ENCODE measurements around the gene XK.
"Not testable (repeated sequence)": the region's sequence is repeated elsewhere in the genome, so short reads cannot be mapped to it uniquely, and the experiment has no call there.

XK gene, protein sequence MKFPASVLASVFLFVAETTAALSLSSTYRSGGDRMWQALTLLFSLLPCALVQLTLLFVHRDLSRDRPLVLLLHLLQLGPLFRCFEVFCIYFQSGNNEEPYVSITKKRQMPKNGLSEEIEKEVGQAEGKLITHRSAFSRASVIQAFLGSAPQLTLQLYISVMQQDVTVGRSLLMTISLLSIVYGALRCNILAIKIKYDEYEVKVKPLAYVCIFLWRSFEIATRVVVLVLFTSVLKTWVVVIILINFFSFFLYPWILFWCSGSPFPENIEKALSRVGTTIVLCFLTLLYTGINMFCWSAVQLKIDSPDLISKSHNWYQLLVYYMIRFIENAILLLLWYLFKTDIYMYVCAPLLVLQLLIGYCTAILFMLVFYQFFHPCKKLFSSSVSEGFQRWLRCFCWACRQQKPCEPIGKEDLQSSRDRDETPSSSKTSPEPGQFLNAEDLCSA

DNA sequence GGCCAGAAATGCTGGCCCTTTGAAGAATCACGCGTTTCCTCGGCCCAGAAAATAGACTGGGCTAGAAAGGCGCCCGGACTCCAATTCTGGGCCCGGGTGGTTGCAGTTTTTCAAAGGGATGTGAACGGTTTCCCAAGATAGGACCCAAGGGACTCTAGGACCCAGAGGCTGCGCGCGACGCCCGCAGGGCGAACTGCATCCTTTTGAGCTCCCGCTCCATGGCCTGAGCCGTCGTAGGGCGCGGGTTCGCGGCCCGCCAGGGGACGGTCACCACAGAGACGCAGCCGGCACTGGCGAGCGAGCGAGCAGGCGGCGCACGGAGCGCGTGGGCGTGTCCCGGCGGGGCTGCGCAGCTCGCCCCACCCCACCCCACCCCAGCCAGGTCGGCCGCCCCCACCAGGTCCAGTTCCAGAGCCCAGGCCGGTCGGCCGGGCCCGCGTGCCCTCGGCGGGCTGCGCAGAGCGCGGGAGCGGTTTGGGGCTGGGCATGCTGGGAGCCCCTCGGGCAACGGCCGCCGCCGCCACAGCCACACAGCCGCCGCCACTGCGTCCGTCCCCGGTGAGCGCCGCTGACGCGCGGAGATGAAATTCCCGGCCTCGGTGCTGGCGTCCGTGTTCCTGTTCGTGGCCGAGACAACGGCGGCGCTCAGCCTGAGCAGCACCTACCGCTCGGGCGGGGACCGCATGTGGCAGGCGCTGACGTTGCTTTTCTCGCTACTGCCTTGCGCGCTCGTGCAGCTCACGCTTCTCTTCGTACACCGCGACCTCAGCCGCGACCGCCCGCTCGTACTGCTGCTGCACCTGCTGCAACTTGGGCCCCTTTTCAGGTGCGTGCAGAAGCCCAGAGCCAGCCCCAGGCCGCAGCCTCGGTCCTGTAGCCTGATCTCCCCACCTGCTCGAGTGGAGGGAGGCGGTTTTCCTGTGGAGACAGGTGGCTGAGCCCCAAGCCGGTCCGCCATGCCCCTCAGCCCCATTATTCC, at the start of gene XK:
Gene XK (plus strand): TSS at position 411 of the 979 bp plus-strand sequence. CDS start 171 bp downstream, at position 582.
- peak; percentile 29 for DNase-seq

DNA sequence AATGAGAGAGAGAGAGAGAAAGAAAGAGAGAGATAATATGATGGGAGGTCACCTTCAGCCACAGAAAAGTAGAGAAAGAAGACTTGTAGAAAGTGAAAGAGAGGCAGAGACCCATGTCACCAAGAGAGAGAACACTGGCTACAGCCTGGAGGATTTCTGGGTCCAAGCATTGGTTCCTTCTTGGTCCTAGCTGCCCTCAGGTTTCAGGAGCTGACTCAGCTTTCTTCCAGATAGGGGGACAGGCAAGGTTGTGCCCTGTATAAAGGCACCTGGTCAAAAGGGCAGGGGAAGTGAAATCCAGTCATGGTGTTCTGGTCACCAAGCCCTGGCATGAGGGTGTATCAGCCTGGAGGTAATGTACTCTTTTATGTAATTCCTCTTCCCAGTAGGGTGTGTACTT, 47.5 kb upstream of the XK start:
- no peak for DNase-seq

DNA sequence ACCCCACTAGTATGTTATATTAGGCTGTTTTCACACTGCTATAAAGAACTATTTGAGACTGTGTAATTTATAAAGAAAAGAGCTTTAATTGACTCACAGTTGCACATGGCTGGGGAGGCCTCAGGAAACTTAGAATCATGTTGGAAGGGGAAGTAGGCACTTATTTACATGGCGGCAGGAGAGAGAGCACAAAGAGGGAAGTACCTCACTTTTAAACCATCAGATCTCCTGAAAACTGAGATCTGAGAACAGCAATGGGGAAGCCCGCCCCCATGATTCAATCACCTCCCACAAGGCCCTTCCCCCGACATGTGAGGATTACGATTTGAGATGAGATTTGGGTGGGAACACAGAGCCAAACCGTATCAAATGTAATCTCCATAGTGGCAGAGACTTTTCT, 45.4 kb upstream of the XK start:
- DNase-seq = no peak

DNA sequence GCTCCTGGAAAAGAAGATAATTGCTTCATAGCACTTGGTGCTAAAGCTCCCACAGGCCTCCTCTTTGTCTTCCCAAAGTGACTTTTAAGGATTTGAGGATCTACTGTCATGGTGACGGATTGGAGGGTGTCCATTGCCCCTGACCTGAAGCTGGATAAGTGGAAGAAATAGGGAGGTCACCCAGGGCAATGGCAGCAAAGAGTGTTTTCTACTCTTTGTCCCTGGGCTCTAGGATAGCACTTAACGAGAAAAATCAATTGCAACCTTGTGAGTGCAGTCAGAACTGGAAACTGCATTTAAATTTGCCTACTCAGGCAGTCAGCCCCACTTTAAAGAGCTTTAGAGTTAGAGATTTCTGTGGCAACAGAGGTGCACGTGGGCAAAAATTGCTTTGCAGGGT, 43.7 kb upstream of the XK start:
- no peak for DNase-seq

DNA sequence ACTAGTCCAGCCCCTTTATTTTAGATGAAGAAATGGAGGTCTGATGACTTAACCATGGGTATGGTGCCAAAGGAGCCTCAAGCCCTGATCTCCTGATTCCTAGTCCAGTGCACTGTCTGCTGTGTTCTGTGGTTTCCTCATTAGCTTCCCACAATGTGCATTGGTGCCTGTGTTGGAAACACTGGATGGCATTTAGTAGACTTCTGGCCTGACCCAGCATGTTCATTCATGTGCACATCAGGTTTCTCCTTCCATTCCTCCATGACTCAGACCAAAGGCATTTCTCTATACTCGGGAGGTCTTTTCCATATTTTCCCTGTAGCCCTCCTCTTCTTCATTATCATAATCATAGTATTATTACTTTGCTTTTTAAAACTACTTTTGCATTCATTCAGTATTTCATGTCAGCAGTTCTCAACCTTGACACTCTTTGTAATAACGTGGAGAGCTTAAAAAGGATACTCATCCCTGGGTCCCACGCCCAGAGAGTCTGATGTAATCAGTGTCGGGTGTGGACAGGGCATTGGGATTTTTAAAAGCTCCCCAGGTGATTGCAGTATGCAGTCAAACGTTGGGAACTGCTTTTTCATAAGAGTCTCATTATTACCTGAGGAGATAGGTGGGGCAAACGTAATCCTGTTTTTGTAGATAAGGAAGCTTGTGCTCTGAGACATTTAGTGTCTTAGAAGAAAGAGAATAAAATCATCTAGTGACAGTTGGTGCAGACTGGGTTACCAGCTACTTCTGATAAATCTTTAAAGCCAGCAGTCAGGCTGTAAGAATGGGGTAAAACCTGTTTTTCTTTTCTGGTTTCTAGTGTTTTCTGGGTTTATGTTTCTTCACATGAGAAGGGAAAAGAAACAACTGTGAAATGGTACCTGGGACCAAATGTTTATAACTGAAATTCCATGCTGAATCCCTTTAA, 40.9 kb upstream of the XK start:
- no peak for DNase-seq

DNA sequence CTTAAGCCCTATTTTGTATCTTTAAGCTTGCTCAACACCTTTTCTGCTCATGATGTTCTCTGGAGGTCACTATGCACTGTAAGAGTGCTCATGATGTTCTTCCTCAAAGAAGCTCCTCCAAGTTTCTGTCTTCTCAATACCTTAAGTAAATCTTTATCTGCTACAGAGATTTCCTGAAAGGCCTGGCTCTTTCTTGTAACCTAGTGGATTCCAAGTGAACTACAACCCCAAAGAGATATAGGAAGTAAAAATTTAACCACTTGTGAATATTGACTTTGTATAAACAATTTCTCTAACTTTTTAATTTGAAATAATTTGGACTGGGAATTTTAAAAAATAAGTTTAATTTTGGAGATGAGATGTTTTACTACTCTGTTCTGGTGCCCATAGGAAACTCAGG, 39.3 kb upstream of the XK start:
- no peak for DNase-seq

DNA sequence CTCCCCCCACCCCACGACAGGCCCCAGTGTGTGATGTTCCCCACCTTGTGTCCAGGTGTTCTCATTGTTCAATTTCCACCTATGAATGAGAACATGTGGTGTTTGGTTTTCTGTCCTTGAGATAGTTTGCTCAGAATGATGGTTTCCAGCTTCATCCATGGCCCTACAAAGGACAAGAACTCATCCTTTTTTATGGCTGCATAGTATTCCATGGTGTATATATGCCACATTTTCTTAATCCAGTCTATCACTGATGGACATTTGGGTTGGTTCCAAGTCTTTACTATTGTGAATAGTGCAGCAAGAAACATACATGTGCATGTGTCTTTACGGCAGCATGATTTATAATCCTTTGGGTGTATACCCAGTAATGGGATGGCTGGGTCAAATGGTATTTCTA, 34.7 kb upstream of the XK start:
- not testable (repeated sequence) for DNase-seq

DNA sequence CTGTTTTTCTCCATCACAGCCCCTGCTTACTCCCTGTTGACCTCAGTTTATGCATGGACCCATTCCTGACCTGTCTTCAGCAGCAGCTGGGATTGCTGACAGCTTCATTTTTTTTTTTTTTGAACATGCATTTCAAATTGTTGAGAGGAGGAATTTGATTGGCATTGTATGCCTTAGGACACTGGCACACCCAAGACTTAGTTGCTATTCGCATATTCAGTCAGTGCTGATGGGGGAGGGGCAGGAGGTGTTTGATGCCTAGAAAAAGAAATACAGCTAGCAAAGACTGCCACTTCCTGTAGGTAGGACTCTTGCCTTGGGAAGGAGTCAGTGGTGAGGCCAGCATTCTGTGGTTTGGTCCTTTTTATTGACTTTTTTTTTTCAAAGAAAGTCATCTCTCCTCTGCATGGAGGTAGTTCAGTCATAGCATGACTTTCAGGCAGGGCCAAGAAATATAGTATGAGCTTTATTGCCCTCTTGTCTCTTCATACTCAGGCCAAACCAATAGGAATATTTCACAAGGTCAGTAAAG, 33.6 kb upstream of the XK start:
- no peak for DNase-seq

DNA sequence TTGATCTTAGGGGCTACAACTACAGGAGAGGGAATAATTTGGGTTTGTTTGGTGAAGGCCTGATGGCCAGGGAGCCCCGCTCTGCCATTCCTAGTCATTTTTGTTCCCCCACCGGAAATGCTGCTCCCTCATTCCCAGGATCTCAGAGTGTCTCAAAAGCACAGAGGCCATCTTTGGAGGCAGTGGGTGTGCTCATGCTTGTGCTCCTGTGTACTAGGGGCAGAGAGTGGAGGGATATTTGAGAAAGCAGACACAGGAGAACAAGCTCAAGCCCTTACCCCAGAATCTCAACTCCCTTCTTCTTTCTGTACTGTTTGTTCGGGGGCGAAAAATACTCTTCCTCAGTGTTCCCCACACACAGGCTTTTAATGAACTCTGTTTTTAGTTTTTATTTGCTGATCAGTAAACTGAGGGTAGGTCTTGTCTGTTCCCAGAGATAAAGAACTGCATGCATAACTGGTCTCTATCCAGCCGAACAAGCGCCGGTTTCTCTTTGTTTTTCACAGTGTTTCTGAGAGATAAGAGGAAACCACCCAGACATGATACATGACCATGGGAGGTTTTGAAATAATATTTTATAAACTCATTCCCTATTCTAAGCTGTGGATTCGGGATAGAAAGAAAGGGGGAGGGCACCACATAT, 32.9 kb upstream of the XK start:
- DNase-seq = no peak

DNA sequence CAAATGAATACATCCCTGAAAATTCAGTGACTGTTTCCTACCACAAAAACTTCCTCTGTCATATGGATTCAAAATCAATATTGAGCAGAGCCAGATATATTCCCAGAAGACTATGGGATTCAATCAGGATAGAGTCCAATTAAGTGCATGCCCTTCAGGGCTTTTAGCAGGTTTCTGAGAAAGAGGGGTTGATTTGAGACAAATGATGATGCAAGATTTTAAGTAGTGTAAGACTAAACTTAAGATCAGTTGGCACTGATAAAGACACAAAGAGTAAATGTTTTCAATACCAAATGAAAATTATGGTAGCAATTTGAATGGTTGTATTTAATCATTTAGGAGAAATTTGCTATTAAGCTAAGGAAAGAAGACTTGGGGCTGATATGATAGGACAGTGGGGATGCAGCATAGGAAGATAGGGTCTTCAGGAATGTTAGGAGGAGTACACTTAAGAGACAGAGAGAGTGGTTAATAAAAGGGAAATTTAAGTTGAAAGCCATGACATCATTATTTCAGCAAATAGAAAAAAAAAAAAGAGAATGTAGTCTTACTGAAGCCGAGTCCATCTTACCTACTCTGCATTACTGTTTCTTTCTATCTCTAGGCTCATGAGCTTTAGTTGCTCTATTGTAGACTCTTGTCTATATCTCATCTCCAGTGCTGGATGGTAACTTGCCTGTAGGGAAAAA, 32.0 kb upstream of the XK start:
- no peak for DNase-seq

DNA sequence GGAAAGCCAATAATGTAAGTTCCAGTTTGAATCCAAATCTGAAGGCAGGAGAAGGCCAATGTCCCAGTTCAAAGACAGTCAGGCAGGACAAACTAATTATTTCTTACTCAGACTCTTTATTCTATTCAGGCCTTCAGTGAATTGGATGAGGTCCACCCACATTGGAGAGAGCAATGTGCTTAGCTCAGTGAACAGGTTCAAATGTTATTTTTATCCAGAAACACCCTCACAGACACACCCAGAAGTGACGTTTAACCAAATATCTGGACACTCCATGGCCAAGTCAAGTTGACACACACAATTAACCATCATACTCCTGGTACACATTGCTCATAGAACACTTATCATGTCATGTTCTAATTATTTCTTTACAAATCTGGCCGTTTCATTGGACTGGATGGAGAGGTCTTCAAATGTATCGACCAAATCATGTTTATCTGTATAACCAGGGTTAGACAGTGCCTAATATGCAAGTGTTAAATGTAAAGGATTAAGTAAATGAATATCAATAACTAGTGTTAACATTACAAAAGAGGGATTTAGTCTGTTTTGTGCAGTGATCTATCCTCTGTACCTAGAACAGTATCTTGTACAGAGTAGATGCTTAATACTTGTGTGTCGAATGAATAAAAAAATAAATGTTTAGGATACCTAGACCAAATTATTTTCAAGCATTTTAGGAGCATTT, 27.1 kb upstream of the XK start:
- DNase-seq = no peak

DNA sequence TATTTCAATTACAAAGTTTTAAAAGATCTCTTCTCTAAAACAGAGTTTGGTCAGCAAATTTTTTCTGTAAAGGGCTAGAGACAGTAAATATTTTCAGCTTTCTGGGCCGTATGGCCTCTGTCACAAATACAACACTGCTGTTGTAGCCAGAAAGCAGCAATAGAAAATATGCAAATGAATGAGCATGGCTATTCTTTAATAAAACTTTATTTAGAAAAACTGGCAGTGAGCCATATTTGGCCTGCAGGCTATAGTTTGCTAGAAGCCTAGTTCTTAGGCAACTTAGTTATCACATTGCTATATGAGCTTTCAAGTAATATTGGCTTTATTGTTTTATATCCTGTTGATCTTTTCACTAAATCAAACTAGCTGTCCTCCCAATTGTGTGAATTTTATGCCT, 26.5 kb upstream of the XK start:
- no peak for DNase-seq

DNA sequence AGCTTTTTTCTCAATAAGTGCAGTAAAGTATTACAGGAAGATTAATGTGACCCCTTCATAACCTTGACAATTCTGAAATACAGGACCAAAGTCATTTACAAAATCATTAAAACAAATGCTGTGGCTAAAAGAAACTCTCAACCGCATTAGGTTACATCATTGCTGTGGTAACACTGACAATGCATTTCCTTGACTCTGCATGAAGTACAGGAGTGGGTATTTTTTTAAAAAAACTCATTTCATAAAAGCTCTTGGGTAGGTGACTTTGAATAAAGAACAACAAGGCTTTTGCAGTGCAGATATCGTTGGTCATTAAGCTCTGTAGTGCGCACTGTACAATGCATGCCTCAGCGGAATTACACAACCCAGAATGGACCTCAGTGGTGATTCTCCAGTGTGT, 23.4 kb upstream of the XK start:
- DNase-seq = no peak

DNA sequence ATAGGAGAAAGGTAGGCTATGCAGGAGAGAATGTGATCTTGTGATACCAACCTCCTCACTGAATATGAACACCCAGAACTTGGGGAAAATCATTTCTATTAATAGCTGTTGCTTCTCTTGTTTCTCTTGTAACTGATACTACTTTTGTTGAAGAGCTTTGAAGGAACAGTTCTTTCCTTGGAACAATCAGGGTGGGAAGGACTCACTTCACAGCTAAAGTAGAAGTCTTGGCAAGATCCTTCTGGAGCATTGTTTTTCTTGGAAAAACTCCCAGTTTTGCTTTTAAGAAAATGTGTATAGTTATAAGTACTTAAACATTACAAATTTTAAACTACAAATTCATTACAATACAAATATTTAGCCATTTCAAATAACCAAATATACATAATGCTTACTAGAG, 19.1 kb upstream of the XK start:
- DNase-seq = no peak

DNA sequence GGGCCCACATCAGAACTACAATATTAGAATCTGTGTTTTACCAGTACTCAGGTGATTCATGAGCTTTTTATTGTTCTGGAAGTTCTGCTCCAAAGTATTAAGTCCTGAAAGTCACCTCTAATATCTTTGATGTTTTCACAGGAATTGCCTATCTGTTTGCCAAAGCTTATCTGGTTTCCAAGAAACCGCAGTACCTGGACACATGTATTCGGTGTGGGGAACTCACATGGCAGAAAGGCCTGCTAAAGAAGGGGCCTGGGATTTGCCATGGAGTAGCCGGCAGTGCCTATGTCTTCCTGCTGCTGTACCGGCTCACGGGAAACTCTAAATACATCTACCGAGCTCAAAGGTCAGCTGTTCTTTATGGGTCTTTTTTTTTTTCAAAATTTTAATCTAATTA, 18.4 kb upstream of the XK start:
- DNase-seq = no peak

DNA sequence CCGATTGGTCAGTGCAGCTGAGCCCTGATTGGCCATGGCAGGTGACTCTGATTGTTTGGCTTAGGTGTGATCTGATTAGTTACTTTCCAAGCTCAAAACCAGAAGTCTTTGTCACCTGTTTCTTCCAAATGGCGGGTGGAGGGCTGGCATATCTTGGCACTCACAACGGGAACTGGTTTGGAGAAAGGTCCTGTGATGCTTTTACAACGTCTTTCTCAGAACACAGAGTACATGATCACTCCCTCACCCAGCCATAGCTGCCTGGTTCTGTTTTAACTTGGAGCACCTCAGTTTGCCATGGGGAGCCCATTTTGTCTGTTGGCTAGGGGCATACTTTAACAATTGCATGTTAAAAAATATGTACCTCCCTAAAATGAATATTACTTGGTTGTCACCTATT, 13.0 kb upstream of the XK start:
- DNase-seq = no peak

DNA sequence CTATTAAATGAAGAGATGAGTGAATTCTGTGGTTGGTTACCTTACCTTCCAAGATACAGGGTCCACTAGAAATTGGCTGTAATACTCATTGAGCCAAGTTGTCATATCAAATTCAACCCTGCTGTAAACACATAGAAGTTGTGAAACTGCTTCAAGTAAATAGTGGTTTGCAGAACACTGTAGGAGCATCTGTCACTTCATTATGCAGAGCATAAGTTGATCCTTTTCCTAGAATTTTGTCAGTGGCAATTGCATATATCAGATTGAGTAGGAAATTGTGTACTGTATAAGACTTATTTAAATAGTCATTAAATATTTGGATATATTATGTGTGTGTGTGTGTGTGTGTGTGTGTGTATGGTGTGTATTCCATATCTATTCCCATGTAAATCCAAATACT, 8.8 kb upstream of the XK start:
- DNase-seq = no peak

DNA sequence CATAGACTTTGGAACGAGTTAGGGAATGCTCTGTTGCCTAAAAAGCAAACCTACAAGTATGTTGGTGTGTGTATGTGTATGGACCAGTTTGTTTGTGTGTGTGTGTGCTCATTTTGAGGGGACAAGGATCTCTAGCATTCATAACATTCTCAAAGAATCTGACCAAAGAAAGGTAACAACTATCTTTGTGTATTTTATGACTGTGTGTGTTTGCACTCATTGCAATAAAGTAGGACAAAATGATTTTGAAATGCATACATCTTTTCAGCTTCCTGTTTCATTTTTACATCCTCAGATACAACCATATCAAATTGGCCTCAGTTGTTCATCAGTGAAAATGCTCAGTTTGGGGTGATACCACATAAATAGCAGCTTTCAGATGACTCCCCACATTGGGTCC, 8.3 kb upstream of the XK start:
- no peak for DNase-seq

DNA sequence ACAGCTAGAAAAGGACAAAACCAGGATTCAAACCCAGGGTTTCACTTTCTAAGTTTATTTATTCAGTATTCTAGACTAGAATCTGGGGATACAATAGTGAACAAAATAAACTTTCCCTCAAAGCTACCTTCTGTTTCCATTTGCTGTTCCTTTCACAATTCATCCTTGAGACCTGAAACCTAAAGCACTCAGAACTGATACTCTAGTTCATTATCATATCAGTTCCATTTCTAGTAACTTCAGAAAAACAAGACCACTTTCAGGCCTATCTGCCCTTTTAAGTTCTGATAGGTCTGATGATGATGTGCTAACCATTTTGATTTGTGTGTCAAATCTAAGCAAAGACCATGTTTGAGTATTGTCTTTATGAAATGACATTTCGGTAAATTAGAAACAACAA, 7.8 kb upstream of the XK start:
- DNase-seq = no peak

DNA sequence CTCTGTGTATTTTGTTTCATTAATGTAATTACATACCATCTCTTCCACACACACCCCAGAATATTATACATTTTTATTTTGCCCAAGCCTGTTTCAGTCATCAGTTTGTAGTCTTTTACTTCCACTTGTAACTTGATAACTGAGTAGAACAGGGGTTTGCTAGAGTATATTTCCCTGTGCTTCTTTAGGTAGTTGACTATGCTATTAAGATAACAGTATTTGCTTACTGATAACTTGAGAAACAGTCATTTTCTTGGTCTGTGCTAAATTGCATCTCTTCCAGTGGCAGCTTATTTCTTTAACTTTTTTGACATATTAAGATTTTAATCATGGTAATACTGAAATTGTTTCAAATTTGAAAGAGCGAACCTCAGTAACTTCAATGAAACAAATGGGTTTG, 7.0 kb upstream of the XK start:
- no peak for DNase-seq

DNA sequence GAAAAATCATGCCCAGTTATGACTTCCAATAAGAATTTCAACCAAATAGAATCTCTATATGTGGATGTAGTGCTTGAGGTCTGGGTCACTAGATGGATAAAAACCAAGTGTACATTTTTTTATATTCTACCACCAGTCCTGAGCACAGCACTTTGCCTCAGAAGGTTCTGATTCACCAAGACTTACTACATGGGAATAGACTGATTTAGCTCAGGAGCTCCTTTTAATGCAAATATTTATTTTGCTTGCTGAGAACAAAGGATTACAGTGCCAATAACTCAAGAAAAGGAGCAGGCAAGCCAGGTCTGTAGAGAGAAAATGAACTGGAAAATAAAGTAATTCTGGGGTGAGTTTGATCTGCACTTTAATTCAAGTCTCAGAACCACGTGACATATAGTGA, 6.4 kb upstream of the XK start:
- DNase-seq = no peak
